ENCODE data around the gene TMEM132A. TPM values are rescaled to one million over a fixed set of nuclear protein-coding genes. Genes with fewer than 3 reads are reported as not detected.
"Not testable (repeated sequence)": the region's sequence is repeated elsewhere in the genome, so short reads cannot be mapped to it uniquely, and the experiment has no call there.

Gene TMEM132A
- total and polyA plus RNA-seq, 4 donors: 0.60 to 1.6 (median 1.1) TPM

DNA sequence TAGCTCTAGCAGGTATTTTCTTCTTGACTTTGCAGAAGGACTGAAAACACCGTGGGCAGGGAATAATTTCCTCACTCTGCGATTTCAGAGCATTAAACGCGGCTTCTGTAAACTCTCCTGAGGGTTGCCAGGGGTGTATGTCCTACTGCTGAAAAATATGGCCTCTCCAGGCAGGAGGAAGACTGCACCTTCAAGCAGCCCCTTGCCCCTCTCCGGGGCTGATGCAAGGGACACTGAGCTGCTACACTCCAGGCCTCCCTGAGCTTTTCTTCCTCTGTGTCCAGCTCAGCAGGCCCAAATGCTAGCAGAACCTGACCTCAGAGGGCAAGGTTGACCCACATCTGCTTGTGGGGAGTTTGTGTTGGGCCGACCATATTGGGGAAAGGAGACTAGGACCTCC, 49.4 kb downstream of the TMEM132A start:
- no peak overlapping the region for H3K4me3 ChIP-seq (ENCODE audit: low read depth in 1 of 3, low read length in 3 of 3)
- no peaks in the 10 kb centered on the region for H3K9me3 ChIP-seq (ENCODE audit: control insufficient read depth in 4 of 4, low read length in 3 of 4)
- 82% methylated on average over 6 of the region's 6 CpGs for WGBS
- no peak overlapping the region for H3K27ac ChIP-seq (ENCODE audit: low read depth in 1 of 2, low read length in 2 of 2)
- H3K36me3 ChIP-seq (ENCODE audit: control insufficient read depth in 4 of 4, insufficient read depth in 3 of 4, low read depth in 1 of 4, low read length in 3 of 4): no peaks in the 10 kb centered on the region
- no peaks in the 10 kb centered on the region for H3K4me1 ChIP-seq (ENCODE audit: control insufficient read depth in 4 of 4, insufficient read depth in 4 of 4, low read length in 3 of 4)
- no peaks in the 10 kb centered on the region for H3K27me3 ChIP-seq (ENCODE audit: control insufficient read depth in 4 of 4, insufficient read depth in 4 of 4, low read length in 3 of 4)
- DNase-seq (ENCODE audit: low spot score): no peak
- TF ChIP-seq, protein P1, sequence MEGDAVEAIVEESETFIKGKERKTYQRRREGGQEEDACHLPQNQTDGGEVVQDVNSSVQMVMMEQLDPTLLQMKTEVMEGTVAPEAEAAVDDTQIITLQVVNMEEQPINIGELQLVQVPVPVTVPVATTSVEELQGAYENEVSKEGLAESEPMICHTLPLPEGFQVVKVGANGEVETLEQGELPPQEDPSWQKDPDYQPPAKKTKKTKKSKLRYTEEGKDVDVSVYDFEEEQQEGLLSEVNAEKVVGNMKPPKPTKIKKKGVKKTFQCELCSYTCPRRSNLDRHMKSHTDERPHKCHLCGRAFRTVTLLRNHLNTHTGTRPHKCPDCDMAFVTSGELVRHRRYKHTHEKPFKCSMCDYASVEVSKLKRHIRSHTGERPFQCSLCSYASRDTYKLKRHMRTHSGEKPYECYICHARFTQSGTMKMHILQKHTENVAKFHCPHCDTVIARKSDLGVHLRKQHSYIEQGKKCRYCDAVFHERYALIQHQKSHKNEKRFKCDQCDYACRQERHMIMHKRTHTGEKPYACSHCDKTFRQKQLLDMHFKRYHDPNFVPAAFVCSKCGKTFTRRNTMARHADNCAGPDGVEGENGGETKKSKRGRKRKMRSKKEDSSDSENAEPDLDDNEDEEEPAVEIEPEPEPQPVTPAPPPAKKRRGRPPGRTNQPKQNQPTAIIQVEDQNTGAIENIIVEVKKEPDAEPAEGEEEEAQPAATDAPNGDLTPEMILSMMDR (IDR thresholded peaks at IDR 0.05; ENCODE audit: low read depth, low read length, missing input control): no peak
- TF ChIP-seq HNF4A (conservative IDR thresholded peaks at IDR 0.05) (no peak), TAF1 (conservative IDR thresholded peaks at IDR 0.05) (no peak), HNF4G (IDR thresholded peaks at IDR 0.05) (no peak), EGR1 (IDR thresholded peaks at IDR 0.05; ENCODE audit: low read depth in 2 of 2) (no peak), FOXA2 (IDR thresholded peaks at IDR 0.05) (no peak), RAD21 (IDR thresholded peaks at IDR 0.05) (no peak), YY1 (IDR thresholded peaks at IDR 0.05) (no peak), FOXA1 (IDR thresholded peaks at IDR 0.05) (no peak), NR2F2 (IDR thresholded peaks at IDR 0.05) (no peak)
- TF ChIP-seq, protein P2, sequence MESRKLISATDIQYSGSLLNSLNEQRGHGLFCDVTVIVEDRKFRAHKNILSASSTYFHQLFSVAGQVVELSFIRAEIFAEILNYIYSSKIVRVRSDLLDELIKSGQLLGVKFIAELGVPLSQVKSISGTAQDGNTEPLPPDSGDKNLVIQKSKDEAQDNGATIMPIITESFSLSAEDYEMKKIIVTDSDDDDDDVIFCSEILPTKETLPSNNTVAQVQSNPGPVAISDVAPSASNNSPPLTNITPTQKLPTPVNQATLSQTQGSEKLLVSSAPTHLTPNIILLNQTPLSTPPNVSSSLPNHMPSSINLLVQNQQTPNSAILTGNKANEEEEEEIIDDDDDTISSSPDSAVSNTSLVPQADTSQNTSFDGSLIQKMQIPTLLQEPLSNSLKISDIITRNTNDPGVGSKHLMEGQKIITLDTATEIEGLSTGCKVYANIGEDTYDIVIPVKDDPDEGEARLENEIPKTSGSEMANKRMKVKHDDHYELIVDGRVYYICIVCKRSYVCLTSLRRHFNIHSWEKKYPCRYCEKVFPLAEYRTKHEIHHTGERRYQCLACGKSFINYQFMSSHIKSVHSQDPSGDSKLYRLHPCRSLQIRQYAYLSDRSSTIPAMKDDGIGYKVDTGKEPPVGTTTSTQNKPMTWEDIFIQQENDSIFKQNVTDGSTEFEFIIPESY (IDR thresholded peaks at IDR 0.05): no peak
- TF ChIP-seq, protein P3, sequence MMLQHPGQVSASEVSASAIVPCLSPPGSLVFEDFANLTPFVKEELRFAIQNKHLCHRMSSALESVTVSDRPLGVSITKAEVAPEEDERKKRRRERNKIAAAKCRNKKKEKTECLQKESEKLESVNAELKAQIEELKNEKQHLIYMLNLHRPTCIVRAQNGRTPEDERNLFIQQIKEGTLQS (IDR thresholded peaks at IDR 0.05): no peak
- TF ChIP-seq, protein P4, sequence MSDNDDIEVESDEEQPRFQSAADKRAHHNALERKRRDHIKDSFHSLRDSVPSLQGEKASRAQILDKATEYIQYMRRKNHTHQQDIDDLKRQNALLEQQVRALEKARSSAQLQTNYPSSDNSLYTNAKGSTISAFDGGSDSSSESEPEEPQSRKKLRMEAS (IDR thresholded peaks at IDR 0.05): no peak
- TF ChIP-seq, protein P5, sequence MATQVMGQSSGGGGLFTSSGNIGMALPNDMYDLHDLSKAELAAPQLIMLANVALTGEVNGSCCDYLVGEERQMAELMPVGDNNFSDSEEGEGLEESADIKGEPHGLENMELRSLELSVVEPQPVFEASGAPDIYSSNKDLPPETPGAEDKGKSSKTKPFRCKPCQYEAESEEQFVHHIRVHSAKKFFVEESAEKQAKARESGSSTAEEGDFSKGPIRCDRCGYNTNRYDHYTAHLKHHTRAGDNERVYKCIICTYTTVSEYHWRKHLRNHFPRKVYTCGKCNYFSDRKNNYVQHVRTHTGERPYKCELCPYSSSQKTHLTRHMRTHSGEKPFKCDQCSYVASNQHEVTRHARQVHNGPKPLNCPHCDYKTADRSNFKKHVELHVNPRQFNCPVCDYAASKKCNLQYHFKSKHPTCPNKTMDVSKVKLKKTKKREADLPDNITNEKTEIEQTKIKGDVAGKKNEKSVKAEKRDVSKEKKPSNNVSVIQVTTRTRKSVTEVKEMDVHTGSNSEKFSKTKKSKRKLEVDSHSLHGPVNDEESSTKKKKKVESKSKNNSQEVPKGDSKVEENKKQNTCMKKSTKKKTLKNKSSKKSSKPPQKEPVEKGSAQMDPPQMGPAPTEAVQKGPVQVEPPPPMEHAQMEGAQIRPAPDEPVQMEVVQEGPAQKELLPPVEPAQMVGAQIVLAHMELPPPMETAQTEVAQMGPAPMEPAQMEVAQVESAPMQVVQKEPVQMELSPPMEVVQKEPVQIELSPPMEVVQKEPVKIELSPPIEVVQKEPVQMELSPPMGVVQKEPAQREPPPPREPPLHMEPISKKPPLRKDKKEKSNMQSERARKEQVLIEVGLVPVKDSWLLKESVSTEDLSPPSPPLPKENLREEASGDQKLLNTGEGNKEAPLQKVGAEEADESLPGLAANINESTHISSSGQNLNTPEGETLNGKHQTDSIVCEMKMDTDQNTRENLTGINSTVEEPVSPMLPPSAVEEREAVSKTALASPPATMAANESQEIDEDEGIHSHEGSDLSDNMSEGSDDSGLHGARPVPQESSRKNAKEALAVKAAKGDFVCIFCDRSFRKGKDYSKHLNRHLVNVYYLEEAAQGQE (IDR thresholded peaks at IDR 0.05): no peak
- no peak overlapping the region for H3K9ac ChIP-seq (ENCODE audit: low read depth in 1 of 2, low read length in 2 of 2)

DNA sequence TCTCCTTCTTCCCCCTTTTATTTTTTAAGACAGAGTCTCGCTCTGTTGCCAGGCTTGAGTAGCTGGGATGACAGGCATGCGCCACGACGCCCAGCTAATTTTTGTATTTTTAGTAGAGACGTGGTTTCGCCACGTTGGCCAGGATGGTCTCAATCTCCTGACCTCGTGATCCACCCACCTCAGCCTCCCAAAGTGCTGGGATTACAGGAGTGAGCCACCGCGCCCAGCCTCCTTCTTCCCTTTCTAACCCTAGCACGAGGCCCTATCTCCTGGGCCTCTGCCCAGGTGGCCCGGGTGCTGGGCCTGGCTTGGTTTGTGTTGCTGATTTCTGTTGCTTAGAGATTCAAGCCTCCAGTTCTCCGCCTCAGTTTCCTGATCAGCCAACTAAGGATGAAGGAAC, 50.1 kb downstream of the TMEM132A start:
- H3K27ac ChIP-seq (ENCODE audit: low read depth in 1 of 2, low read length in 2 of 2): not testable (repeated sequence)

More for the DNA sequence above, 50.1 kb downstream of the TMEM132A start:
- 89% methylated on average over 13 of the region's 13 CpGs for WGBS
- not testable (repeated sequence) for H3K9ac ChIP-seq (ENCODE audit: low read depth in 1 of 2, low read length in 2 of 2); H3K27me3 ChIP-seq (ENCODE audit: control insufficient read depth in 4 of 4, insufficient read depth in 4 of 4, low read length in 3 of 4); H3K9me3 ChIP-seq (ENCODE audit: control insufficient read depth in 4 of 4, low read length in 3 of 4); H3K4me1 ChIP-seq (ENCODE audit: control insufficient read depth in 4 of 4, insufficient read depth in 4 of 4, low read length in 3 of 4); H3K4me3 ChIP-seq (ENCODE audit: low read depth in 1 of 3, low read length in 3 of 3); H3K36me3 ChIP-seq (ENCODE audit: control insufficient read depth in 4 of 4, insufficient read depth in 3 of 4, low read depth in 1 of 4, low read length in 3 of 4); DNase-seq (ENCODE audit: low spot score)
